GM19043 (cell line): Measurements from ENCODE around the gene BTN2A1.
"Not testable (repeated sequence)": the region's sequence is repeated elsewhere in the genome, so short reads cannot be mapped to it uniquely, and the experiment has no call there.

Experiments used
- ATAC-seq: cut with Tn5 transposase; IDR thresholded peaks from one replicate; pipeline ENCODE4 v1.9.1; 2021; ENCODE audit warnings: low read depth; ENCODE audit not compliant: unreplicated experiment

Gene BTN2A1

DNA sequence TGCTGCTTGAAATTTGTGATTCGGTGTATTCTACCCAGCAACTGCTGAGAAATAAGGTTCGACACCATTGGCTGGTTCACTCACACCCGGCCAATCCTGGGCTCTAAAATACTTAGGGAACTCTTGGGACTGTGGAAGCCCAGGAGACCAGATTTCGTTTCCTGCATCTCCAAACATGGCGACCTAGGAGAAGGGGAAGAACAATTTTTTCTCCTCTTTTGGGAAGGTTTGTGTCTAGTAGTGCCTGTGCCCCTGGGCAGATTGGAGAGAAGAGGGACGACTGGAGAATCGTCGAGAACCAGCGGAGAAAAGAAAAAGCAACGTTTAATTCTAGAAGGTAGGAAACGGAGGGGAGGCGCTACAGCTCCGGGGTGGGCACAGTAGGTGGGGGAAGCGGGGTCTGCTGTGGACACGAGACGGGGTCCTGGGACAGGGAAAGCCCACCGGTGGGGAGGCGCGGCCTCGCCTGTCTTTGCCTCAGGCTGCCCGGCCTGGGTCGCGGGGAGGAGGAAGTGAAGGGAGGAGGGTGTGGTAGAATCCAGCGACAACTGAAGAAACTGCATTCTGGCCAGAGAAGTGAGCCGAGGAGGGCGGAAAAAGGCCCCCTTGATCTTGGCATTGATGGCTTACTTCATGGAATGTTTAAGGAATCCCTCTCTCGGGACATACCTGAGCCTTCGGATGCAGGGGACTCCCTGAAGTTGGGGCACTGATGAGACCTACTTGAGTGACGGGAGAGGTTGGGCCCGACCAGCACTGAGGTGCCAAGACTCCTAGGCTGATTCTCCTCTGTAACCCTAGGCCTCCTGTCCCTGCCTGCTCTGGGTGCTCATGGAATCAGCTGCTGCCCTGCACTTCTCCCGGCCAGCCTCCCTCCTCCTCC is at the start of gene BTN2A1:
Gene BTN2A1 (plus strand): TSS at position 150 of the 883 bp plus-strand sequence. CDS start 682 bp downstream, at position 832.
- peak; percentile 98 for ATAC-seq

DNA sequence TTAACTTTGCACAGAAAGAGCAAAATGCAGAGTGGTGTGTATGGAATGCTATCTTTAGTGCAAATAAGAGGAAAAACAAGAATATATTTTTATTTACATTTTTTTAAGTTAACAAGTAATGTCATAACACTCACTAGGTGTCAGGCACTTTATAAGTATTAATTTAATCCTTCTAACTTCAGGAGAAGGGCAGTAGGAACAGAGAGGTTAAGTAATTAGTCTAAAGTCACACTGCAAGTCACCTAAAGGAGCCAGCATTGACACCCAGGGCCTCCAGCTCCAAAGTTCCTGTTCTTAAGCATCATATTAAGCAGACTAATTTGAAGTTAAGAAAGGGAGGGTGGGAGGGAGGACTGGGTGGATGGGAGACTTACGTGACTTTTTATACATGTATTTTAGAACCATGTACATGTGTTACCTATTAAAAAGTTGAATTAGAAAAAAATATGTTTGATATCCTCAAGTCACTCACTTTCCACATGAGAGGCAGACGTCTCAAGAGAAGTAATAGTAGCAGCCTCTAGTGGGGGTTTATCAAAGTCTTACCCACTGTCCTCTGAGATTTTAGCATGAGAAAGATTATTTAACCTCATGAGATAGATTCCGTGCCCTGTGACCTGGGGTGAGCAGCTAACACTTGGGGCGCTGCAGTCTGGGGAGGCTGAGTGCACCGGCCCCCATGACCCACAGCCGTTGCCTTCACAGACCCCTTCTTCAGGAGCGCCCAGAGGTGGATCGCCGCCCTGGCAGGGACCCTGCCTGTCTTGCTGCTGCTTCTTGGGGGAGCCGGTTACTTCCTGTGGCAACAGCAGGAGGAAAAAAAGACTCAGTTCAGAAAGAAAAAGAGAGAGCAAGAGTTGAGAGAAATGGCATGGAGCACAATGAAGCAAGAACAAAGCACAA is 48.7 kb upstream of the BTN2A1 start:
- ATAC-seq, result no peak

DNA sequence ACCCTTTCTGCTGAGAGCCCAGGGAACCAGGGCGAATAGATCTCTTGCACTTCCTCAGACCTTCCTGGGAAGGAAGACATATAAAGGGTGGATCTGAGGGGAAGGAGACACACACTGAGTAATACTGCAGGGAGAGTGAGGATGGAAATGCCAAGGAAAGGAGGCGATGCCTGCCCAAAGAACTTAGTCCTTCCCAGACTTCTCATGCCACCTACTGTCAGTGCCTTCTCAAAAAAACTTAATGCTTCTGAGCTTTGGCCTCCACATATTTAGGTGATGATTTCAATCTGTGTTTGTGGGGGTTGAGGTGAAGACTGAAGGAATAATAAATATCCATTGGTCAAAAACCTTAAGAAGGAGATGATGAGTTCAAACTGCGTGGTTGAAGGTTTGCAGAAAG is 46.0 kb upstream of the BTN2A1 start:
- no peak for ATAC-seq

DNA sequence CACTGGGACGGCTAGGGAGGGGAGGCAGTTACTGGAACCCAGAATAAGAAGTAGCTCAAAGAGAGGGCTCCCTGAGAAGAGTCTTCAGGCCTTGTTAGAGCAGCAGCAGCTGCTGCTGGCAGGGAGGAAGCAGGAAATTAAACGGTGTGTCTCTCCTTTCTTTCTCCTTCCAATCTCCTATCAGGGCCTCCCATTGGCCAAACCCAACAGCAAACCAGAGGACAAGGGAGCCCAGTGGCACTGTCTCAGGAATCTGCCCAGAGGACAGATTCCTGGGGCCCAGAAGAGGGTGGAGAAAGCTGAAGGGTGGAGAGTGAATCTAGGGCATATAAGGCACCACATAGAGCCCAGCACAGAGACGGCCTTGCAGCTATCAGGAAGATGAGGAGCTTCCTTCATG is 45.5 kb upstream of the BTN2A1 start:
- no peak for ATAC-seq

DNA sequence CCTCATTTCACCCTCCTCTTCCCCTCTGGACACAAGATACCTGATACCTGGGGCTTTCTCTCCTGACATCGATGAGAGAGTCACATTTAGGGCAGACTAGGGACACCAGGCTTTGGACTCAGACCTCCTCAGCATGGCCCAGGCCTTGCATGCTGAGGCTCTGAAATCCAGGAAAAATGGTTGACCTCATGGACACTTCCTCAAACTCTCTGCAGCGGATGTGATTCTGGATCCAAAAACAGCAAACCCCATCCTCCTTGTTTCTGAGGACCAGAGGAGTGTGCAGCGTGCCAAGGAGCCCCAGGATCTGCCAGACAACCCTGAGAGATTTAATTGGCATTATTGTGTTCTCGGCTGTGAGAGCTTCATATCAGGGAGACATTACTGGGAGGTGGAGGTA is 44.8 kb upstream of the BTN2A1 start:
- ATAC-seq, result no peak

DNA sequence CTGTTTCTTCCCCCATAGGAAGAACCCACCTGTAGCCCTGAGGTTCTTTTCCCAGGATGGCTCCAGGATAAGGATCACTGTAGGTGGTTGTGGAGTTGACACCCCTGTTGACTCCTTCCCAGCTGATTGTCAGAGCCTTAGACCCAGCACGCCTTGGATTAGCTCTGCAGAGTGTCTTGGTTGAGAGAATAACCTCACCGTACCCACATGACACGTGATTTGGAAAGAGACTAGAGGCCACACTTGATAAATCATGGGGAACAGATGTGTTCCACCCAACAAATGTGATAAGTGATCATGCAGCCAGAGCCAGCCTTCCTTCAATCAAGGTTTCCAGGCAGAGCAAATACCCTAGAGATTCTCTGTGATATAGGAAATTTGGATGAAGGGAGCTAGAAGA is 43.5 kb upstream of the BTN2A1 start:
- no peak for ATAC-seq

DNA sequence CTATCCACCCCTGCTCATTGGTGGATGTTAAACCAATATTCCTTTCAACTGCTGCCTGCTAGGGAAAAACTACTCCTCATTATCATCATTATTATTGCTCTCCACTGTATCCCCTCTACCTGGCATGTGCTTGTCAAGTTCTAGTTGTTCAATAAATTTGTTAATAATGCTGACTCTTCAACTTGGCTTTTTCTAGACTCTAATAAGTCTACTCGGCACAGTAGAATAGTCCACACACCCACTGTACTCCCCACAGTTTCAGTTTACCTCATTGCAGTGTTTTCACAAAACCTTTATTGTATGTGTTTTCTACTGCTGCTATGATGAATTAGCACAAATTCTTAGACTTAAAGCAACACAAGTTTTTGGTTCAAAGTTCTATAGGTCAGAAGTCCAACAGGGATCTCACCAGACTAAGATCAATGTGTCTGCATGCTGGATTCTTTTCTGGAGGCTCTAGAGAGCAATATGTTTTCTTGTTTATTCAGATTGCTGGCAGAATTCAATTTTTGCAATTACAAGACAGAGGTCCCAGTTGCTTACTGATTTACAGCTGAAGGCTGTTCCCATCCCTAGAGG is 42.6 kb upstream of the BTN2A1 start:
- ATAC-seq, result no peak

DNA sequence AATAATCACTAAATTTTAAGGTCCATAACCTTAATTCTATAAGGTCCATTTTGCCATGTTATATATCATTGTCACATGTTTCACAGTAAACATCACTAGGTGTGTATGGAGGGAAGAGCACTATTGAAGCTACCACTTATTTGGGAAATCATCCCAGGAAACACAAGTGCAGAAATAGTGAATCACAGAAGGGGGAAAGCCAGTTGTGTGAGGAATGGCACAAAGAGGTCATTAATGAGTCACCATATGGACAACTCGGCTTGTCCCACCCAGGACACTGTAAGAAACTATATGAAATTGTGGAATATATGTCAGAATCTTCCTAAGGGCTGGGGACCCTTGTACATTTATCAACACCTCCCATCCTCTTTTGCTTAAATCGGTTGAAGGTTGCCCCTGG is 42.0 kb upstream of the BTN2A1 start:
- no peak for ATAC-seq

DNA sequence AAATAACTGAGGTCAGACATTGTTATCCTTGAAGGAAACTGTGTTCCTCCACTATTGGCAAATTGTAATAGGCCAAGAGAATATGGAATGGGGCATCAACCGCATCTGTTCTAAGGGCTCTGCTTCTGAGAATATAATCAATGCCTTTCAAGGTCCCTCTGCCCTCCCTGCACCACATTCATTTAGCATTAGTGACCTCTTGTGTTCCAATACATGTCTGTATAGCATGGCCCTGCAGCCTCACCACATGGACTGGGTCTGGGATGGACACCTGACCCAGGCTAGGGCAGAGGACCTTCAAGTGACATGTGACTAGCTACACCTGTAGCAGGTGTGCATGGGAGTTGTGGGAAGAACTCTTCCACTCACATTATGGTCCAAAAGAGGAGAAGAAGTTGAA is 41.5 kb upstream of the BTN2A1 start:
- ATAC-seq, result no peak

DNA sequence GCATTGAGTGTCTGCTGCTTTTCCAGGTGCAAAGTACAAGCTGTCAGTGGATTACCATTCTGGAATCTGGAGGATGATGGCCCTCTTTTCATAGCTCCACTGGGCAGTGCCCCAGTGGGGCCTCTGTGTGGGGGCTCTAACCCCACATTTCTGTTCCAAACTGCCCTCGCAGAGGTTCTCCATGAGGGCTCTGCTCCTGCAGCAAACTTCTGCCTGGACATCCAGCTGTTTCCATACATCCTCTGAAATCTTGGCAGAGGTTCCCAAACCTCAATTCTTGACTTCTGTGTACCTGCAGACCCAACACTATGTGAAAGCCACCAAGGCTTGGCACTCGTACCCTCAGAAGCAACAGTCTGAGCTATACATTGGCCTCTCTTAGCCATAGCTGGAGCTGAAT is 39.7 kb upstream of the BTN2A1 start:
- ATAC-seq, result not testable (repeated sequence)

DNA sequence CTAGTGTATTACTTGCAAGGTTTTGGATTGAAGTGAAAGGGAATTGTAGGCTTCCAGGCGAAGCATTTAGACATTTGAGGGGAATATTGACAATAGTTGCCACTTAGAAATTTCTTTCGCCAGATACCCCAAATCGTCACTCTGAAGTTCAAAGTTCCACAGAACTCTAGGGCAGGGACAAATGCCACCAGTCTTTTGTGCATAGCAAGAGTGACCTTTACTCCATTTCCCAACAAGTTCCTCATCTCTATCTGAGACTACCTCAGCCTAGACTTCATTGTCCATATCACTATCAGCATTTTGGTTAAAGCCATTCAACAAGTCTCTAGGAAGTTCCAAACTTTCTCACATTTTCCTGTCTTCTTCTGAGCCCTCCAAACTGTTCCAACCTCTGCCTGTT is 39.0 kb upstream of the BTN2A1 start:
- ATAC-seq, result not testable (repeated sequence)

DNA sequence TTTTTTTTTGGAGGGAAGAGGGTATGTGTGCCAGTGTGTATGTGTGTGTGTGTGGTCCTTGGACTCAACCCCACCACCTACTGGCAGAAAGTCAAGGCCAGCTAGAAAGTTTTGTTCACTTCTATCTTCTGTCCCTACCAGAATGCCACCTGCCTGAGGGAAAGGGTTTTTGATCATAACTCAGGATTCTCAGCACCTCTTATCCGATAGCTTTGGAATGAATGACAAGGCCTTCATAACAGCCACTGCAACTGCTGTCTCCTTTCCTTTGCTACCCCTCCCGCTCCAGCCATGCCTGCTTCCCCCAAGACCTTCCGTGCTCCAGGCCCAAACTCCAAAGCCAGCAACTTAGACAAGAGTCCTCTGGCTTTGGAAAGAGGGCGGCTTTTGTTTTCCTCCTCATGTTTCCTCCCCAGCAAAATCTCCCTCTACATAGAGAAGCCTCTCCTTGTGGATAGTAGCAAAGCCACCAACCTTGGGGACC is 37.0 kb upstream of the BTN2A1 start:
- no peak for ATAC-seq

DNA sequence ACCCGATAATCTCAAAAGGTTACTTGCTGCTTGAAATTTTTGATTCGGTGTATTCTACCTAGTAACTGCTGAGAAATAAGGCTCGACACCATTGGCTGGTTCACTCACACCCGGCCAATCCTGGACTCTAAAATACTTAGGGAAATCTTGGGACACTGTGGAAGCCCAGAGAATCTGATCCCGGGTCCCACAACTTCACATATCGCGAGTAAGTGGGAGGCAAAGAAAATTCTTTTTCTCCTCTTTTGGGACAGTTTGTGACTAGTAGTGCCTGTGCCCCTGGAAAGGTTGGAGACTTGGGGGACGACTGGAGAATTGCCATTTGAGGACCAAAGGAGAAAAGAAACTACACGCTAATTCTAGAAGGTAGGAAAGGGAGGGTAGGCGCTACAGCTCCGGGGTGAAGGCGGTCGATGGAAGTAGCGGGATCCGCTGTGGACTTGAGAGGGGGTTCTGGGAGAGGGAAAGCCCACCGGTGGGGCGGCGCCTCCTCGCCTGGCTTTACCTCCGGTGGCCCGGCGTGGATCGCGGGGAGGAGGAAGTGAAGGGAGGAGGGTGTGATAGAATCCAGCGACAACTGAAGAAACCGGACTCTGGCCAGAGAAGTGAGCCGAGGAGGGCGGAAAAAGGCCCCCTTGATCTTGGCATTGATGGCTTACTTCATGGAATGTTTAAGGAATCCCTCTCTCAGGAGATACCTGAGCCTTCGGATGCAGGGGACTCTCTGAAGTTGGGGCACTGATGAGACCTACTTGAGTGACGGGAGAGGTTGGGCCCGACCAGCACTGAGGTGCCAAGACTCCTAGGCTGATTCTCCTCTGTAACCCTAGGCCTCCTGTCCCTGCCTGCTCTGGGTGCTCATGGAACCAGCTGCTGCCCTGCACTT is 36.3 kb upstream of the BTN2A1 start:
- peak; percentile 91 for ATAC-seq

DNA sequence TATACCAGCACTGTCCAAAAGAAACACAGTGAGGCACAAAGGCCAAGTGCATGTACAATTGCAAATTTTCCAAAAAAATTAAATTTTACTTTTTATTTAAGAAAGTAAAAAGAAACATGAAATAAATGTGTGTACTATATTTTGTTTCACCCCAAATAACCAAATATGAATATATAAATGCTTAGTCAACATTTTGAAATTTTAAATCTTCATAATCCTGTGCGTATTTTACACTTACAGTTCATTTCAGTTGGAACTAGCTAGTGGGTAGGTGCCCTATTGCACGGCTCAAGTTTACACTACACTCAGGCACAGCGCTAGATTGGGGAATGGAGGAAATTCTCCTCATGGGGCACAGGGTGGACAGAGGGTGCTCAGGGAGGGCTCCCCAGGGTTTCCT is 35.4 kb upstream of the BTN2A1 start:
- ATAC-seq, result no peak

DNA sequence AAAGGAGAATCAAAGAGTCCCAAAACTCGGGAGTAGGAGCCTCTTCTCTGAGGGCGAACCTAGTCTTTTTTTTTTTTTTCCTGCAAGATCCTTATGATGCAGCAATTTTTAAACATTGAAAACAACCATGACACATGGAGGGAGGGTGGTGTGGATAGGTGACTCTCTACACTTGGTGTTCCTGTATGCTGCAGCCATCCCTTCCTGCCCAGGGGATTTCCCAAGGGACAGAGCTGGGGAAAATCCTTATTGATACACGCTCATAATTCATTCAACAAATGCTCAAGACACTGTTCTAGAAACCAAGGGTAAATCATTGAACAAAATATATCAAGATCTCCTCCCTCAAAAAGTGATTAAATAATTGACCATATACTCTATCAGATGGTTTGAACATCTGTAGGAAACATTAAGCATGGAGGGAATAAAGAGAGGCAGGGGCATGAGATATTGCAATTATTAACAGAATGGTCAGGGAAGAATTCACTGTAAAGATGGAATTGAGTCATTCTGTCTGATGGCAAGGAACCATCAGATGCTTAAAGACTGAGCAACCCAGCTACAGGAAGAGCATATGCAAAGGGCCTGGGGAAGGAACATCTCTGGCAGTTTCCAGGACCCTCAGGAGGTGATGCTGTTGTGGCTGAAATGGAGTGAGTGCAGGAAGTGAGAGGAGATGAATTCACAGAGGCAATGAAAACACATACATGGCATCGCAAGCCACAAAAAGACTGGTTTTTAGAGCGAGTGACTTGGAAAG is 30.9 kb upstream of the BTN2A1 start:
- no peak for ATAC-seq

DNA sequence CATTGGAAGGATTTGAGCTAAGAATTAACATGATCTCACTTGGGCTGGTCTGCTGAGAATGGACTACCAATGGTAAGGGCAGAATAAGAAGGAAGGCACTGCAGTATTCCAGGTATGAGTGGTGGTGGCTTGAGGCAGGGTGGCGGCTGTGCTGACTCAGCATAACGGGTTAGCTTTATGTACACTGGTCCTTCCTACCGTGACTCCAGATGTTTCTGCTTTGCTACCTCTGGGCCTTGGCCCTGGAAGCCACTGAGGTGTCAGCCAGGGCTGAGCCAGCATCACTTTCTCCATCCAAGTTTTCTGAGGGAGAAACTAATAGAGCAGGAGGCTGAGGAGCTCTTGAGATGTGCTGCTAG is 30.3 kb upstream of the BTN2A1 start:
- no peak for ATAC-seq

DNA sequence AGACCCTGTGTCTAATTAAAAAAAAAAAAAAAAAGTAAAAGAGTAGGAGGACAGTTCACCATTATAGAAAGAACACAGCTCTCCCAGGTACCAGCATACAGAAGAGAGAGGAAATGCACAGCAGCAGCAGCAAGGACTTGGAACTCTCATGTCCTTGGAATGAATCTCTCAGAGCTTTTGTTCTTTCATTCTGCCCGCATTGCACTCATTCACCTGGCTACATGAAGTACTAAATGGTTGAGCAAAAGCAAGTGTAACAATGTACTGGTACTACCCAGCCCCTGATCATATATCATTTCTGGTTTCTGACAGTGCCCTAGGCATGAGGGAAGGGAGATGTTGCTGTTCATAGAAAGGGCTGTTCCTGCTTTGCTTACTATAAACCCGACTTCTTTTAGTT is 29.5 kb upstream of the BTN2A1 start:
- ATAC-seq, result no peak

DNA sequence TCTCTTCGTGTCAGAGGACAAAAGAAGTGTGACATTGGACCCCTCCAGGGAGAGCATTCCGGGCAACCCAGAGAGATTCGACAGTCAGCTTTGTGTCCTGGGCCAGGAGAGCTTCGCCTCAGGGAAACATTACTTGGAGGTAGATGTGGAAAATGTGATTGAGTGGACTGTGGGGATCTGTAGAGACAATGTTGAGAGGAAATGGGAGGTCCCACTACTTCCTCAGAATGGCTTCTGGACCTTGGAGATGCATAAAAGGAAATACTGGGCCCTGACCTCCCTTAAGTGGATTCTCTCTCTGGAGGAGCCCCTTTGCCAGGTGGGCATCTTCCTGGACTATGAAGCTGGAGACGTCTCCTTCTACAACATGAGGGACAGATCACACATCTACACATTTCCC is 27.0 kb upstream of the BTN2A1 start:
- no peak for ATAC-seq
